Neural progenitor cell (in vitro differentiated cells): Measurements from ENCODE around the gene WDPCP. TPM values are rescaled to one million over a fixed set of nuclear protein-coding genes. Genes with fewer than 3 reads are reported as not detected.
"Not testable (repeated sequence)": the region's sequence is repeated elsewhere in the genome, so short reads cannot be mapped to it uniquely, and the experiment has no call there.

ENCODE experiments used
- DNase-seq: peaks from one replicate; pipeline ENCODE4 v3.0.0-alpha.2; 2016; ENCODE audit warnings: low spot score
- H2AFZ ChIP-seq: fragments of 200-600 bp; sonication (generic); replicated peaks from 2 replicates; pipeline ENCODE4 v1.6.1; 2016; ENCODE audit warnings: antibody characterized with exemption
- H3F3A ChIP-seq: fragments of 200-600 bp; sonication (generic); 2 replicates; pipeline ENCODE4 v1.6.1; 2016; ENCODE audit warnings: antibody characterized with exemption, low read depth
- H3K27ac ChIP-seq: fragments of 200-600 bp; sonication (generic); 2 replicates; pipeline ENCODE4 v1.5.1; 2016; ENCODE audit warnings: mild to moderate bottlenecking
- H3K27me3 ChIP-seq: fragments of 200-600 bp; sonication (generic); 2 replicates; pipeline ENCODE4 v1.6.1; 2016; ENCODE audit warnings: mild to moderate bottlenecking, moderate library complexity
- H3K36me3 ChIP-seq: fragments of 200-600 bp; sonication (generic); 2 replicates; pipeline ENCODE4 v1.5.1; 2016
- H3K4me1 ChIP-seq: fragments of 200-600 bp; sonication (generic); 2 replicates; pipeline ENCODE4 v1.6.1; 2016; ENCODE audit warnings: mixed run types
- H3K4me2 ChIP-seq: fragments of 200-600 bp; sonication (generic); 2 replicates; pipeline ENCODE4 v1.6.1; 2016
- H3K4me3 ChIP-seq: fragments of 200-600 bp; sonication (generic); 2 replicates; pipeline ENCODE4 v1.5.1; 2016
- H3K79me2 ChIP-seq: fragments of 200-600 bp; sonication (generic); 2 replicates; pipeline ENCODE4 v1.6.1; 2016; ENCODE audit warnings: low read depth
- H3K9ac ChIP-seq: fragments of 200-600 bp; sonication (generic); 2 replicates; pipeline ENCODE4 v1.6.1; 2016
- H3K9me3 ChIP-seq: fragments of 200-600 bp; sonication (generic); 2 replicates; pipeline ENCODE4 v1.5.1; 2016; ENCODE audit warnings: low read depth
- H4K20me1 ChIP-seq: fragments of 200-600 bp; sonication (generic); 2 replicates; pipeline ENCODE4 v1.6.1; 2016; ENCODE audit warnings: low read depth
- H3K27ac Mint-ChIP-seq: 3 replicates; pipeline ENCODE4 v1.8.0; 2021; ENCODE audit warnings: mixed read lengths
- H3K27me3 Mint-ChIP-seq: 2 replicates; pipeline ENCODE4 v1.8.0; 2022; ENCODE audit warnings: low read depth, mild to moderate bottlenecking, inconsistent platforms, moderate library complexity, mixed read lengths; ENCODE audit not compliant: insufficient read depth
- H3K36me3 Mint-ChIP-seq: 3 replicates; pipeline ENCODE4 v1.8.0; 2021; ENCODE audit warnings: mixed read lengths
- H3K4me1 Mint-ChIP-seq: 3 replicates; pipeline ENCODE4 v1.8.0; 2021; ENCODE audit warnings: mixed read lengths
- H3K4me3 Mint-ChIP-seq: 3 replicates; pipeline ENCODE4 v1.8.0; 2021; ENCODE audit warnings: mild to moderate bottlenecking, moderate library complexity, mixed read lengths
- H3K9me3 Mint-ChIP-seq: 3 replicates; pipeline ENCODE4 v1.8.0; 2020; ENCODE audit warnings: mixed read lengths
- EZH2 ChIP-seq: fragments of 200-600 bp; sonication (generic); IDR thresholded peaks from 2 replicates; pipeline ENCODE4 v1.6.1; 2017; ENCODE audit warnings: antibody characterized with exemption, mild to moderate bottlenecking, moderate library complexity
- EZH2phosphoT487 ChIP-seq: fragments of 200-600 bp; sonication (generic); IDR thresholded peaks from 2 replicates; pipeline ENCODE4 v1.6.1; 2017; ENCODE audit warnings: antibody characterized with exemption
- total RNA-seq: library from RNA; depleted of rRNA; stranded (reverse); fragments of >200 nt; gene quantifications from 2 replicates; pipeline ENCODE4 v1.2.3, GENCODE V29; 2015; ENCODE audit warnings: low replicate concordance
- TF ChIP-seq, protein P1 (sequence below): fragments of 200-600 bp; sonication (generic); IDR thresholded peaks from 2 replicates; pipeline ENCODE4 v1.5.1; 2017; ENCODE audit warnings: antibody characterized with exemption, mild to moderate bottlenecking

WDPCP gene
- total RNA-seq, 1 donor from 2014 or later, result 11.4 TPM

DNA sequence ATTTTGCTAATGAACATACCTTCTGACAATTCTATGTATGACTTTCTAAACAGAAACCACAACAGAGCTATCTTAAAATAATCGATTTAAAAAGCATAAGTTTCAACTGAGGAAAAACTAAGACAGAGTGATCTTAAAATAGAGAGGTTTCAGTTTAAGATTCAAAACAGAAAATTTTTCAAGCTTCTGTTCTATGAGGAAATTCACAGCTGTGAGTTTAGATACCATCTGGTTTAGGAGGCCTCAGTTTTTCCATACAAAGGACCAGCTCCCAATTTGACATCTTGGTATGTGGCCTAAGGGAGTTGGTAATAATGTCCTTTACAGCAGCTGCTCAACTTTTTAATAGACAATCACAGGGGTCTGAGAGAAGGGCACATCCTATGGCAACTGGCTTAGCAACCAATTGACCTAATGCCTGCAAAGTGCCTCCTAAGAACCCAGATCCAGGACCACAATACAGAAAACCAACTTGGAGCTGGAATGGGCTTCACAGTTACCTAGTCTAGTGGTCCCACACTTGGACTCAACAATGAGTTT is 40.2 kb upstream of the WDPCP start:
- H2AFZ ChIP-seq, result no peak overlapping the region
- peaks cover 4% of the 10 kb centered on the region for H3K27me3 Mint-ChIP-seq
- no peak overlapping the region for H3K4me2 ChIP-seq
- no peaks in the 10 kb centered on the region for H3K27me3 ChIP-seq
- H3K9ac ChIP-seq, result no peak overlapping the region
- no peaks in the 10 kb centered on the region for H3K4me1 Mint-ChIP-seq
- H4K20me1 ChIP-seq, result no peaks in the 10 kb centered on the region
- DNase-seq, result no peak
- H3K9me3 ChIP-seq, result no peaks in the 10 kb centered on the region
- H3K4me1 ChIP-seq, result no peaks in the 10 kb centered on the region
- TF ChIP-seq EZH2phosphoT487, result no peak
- TF ChIP-seq, protein P1, sequence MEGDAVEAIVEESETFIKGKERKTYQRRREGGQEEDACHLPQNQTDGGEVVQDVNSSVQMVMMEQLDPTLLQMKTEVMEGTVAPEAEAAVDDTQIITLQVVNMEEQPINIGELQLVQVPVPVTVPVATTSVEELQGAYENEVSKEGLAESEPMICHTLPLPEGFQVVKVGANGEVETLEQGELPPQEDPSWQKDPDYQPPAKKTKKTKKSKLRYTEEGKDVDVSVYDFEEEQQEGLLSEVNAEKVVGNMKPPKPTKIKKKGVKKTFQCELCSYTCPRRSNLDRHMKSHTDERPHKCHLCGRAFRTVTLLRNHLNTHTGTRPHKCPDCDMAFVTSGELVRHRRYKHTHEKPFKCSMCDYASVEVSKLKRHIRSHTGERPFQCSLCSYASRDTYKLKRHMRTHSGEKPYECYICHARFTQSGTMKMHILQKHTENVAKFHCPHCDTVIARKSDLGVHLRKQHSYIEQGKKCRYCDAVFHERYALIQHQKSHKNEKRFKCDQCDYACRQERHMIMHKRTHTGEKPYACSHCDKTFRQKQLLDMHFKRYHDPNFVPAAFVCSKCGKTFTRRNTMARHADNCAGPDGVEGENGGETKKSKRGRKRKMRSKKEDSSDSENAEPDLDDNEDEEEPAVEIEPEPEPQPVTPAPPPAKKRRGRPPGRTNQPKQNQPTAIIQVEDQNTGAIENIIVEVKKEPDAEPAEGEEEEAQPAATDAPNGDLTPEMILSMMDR, result no peak
- no peak for TF ChIP-seq EZH2
- no peaks in the 10 kb centered on the region for H3K79me2 ChIP-seq
- no peak overlapping the region for H3K4me3 Mint-ChIP-seq
- peaks cover 10% of the 10 kb centered on the region for H3K9me3 Mint-ChIP-seq
- no peaks in the 10 kb centered on the region for H3F3A ChIP-seq
- H3K36me3 Mint-ChIP-seq, result no peaks in the 10 kb centered on the region
- no peak overlapping the region for H3K27ac Mint-ChIP-seq
- H3K36me3 ChIP-seq, result peaks cover 3% of the 10 kb centered on the region
- no peak overlapping the region for H3K27ac ChIP-seq
- no peak overlapping the region for H3K4me3 ChIP-seq

DNA sequence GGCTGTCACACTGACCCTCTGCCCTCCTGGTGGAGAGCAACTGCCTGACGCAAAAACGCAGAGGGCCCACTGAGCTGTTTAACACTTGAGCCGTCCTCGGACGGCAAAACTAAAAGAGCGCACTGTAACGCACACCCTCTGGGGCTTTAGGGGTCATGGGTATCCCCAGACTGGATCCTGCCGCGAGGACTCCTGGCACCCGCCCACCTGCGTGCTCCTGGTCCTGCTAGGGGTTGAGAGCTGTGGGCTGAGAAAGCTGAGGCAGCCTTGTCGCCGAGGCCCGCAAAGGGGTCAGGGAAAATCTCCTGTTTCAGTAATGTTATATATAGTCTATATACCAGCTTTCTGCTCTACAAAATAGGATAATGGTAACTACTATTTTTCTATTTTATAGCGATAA is 39.6 kb upstream of the WDPCP start:
- Histone ChIP-seq H3K79me2 (no peaks in the 10 kb centered on the region), H3K4me1 (no peaks in the 10 kb centered on the region), H3K27ac (no peak overlapping the region), H3K36me3 (peaks cover 3% of the 10 kb centered on the region), H2AFZ (no peak overlapping the region), H3K4me3 (no peak overlapping the region), H3K9me3 (no peaks in the 10 kb centered on the region), H4K20me1 (no peaks in the 10 kb centered on the region), H3K4me2 (no peak overlapping the region), H3K27me3 (no peaks in the 10 kb centered on the region), H3K9ac (no peak overlapping the region), H3F3A (no peaks in the 10 kb centered on the region)
- Mint-ChIP-seq H3K36me3 (no peaks in the 10 kb centered on the region), H3K27ac (no peak overlapping the region), H3K27me3 (peaks cover 4% of the 10 kb centered on the region), H3K4me3 (no peak overlapping the region), H3K4me1 (no peaks in the 10 kb centered on the region), H3K9me3 (peaks cover 6% of the 10 kb centered on the region)
- DNase-seq, result no peak
- TF ChIP-seq EZH2phosphoT487 (no peak), EZH2 (no peak)
- TF ChIP-seq, protein P1, result no peak

DNA sequence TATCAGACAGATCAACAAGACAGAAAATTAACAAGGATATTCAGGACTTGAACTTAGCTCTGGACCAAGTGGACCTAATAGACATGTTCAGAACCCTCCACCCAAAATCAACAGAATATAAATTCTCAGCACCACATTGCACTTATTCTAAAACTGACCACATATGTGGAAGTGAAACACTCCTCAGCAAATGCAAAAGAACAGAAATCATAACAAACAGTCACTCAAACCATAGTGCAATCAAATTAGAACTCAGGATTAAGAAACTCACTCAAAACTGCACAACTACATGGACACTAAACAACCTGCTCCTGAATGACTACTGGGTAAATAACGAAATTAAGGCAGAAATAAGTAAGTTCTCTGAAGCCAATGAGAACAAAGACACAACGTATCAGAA is 35.5 kb upstream of the WDPCP start:
- H3K27me3 Mint-ChIP-seq, H4K20me1 ChIP-seq: not testable (repeated sequence)

DNA sequence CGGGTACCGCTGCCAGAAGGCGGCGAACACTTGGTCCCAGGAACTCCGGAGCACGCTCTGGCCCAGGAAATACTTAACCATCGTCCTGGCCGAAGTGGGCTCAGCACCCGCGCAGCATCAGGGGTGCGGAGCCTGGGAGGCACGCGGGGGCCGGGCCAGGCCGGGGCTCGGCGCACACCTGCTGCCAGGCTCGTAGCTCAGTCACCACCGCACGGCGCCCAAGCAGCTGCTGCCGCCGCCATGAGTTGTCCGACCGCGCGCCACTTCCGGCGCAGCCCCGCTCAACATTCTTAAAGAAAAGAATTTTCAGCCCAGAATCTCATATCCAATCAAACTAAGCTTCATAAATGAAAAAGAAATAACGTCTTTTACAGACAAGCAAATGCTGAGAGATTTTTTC is 34.5 kb upstream of the WDPCP start:
- no peak overlapping the region for H3K9ac ChIP-seq
- H3K9me3 Mint-ChIP-seq, result peaks cover 3% of the 10 kb centered on the region
- H3K27me3 ChIP-seq, result no peaks in the 10 kb centered on the region
- no peak overlapping the region for H3K4me3 ChIP-seq
- H3K4me2 ChIP-seq, result no peak overlapping the region
- no peaks in the 10 kb centered on the region for H3K27me3 Mint-ChIP-seq
- H3K27ac ChIP-seq, result no peak overlapping the region
- TF ChIP-seq, protein P1, result no peak
- no peak for TF ChIP-seq EZH2phosphoT487
- TF ChIP-seq EZH2, result no peak
- H3K4me1 Mint-ChIP-seq, result peaks cover 2% of the 10 kb centered on the region
- DNase-seq, result no peak
- H3K4me3 Mint-ChIP-seq, result no peak overlapping the region
- H3K36me3 ChIP-seq, result no peaks in the 10 kb centered on the region
- no peaks in the 10 kb centered on the region for H3K9me3 ChIP-seq
- no peaks in the 10 kb centered on the region for H3K36me3 Mint-ChIP-seq
- no peaks in the 10 kb centered on the region for H3K79me2 ChIP-seq
- H4K20me1 ChIP-seq, result no peaks in the 10 kb centered on the region
- H3K4me1 ChIP-seq, result peaks cover 4% of the 10 kb centered on the region
- H2AFZ ChIP-seq, result no peak overlapping the region
- H3F3A ChIP-seq, result peaks cover 6% of the 10 kb centered on the region
- H3K27ac Mint-ChIP-seq, result no peak overlapping the region

More for the DNA sequence above, 35.5 kb upstream of the WDPCP start:
- not testable (repeated sequence) for H3K36me3 ChIP-seq, H3K4me1 Mint-ChIP-seq, DNase-seq, H3K27me3 ChIP-seq, H3K4me3 ChIP-seq, H3K9me3 ChIP-seq, H2AFZ ChIP-seq, H3K27ac ChIP-seq, H3K4me2 ChIP-seq, H3K27ac Mint-ChIP-seq, H3K79me2 ChIP-seq, H3K9me3 Mint-ChIP-seq, H3F3A ChIP-seq, H3K36me3 Mint-ChIP-seq, H3K9ac ChIP-seq, H3K4me1 ChIP-seq, H3K4me3 Mint-ChIP-seq
